Neural progenitor cell (in vitro differentiated cells): Measurements from ENCODE around the gene FREM2.

Experiments
- CTCF ChIP-seq: fragments of 200-600 bp; sonication (generic); IDR thresholded peaks from 2 replicates; pipeline ENCODE4 v1.5.1; 2017; ENCODE audit warnings: antibody characterized with exemption, mild to moderate bottlenecking
- EZH2 ChIP-seq: fragments of 200-600 bp; sonication (generic); IDR thresholded peaks from 2 replicates; pipeline ENCODE4 v1.6.1; 2017; ENCODE audit warnings: antibody characterized with exemption, mild to moderate bottlenecking, moderate library complexity
- EZH2phosphoT487 ChIP-seq: fragments of 200-600 bp; sonication (generic); IDR thresholded peaks from 2 replicates; pipeline ENCODE4 v1.6.1; 2017; ENCODE audit warnings: antibody characterized with exemption

- TF ChIP-seq CTCF, result no peak
- TF ChIP-seq EZH2, result no peak
- TF ChIP-seq EZH2phosphoT487, result no peak
Measured at GRCh38 chr13:38686577-38687245, at the start of gene FREM2.
